GM19467 (cell line): ENCODE data around the gene ZNF618.

Experiments used
- ATAC-seq: cut with Tn5 transposase; IDR thresholded peaks from one replicate; pipeline ENCODE4 v1.9.1; 2021; ENCODE audit warnings: mild to moderate bottlenecking, moderate library complexity; ENCODE audit not compliant: unreplicated experiment

ZNF618 gene, protein sequence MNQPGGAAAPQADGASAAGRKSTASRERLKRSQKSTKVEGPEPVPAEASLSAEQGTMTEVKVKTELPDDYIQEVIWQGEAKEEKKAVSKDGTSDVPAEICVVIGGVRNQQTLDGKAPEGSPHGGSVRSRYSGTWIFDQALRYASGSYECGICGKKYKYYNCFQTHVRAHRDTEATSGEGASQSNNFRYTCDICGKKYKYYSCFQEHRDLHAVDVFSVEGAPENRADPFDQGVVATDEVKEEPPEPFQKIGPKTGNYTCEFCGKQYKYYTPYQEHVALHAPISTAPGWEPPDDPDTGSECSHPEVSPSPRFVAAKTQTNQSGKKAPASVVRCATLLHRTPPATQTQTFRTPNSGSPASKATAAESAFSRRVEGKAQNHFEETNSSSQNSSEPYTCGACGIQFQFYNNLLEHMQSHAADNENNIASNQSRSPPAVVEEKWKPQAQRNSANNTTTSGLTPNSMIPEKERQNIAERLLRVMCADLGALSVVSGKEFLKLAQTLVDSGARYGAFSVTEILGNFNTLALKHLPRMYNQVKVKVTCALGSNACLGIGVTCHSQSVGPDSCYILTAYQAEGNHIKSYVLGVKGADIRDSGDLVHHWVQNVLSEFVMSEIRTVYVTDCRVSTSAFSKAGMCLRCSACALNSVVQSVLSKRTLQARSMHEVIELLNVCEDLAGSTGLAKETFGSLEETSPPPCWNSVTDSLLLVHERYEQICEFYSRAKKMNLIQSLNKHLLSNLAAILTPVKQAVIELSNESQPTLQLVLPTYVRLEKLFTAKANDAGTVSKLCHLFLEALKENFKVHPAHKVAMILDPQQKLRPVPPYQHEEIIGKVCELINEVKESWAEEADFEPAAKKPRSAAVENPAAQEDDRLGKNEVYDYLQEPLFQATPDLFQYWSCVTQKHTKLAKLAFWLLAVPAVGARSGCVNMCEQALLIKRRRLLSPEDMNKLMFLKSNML

GRCh38 chr9:113876151-113876992 is at the start of gene ZNF618:
Gene ZNF618 (plus strand): TSS chr9:113876309. CDS start chr9:113876381, 72 bp downstream.
- ATAC-seq: no peak

DNA sequence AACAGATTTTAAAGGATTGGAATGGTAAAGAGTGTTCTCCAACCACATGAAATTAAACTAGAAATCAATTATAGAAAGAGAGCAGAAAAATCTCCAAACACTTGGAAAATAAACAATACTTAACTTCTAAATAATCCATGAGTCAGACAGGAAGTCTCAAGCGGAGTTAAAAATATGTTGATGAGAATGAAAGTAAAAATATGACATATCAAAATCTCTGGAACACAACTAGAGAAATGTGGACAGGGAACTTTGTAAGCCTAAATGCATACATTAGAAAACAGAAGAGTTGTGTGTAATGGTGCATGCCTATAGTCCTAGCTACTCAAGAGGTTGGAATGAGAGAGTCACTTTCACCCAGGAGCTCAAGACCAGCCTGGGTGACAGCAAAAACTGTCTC is 47.9 kb upstream of the ZNF618 start:
- ATAC-seq: no peak

- ATAC-seq: no peak
Measured at GRCh38 chr9:113837334-113837733, 38.8 kb upstream of the ZNF618 start.

DNA sequence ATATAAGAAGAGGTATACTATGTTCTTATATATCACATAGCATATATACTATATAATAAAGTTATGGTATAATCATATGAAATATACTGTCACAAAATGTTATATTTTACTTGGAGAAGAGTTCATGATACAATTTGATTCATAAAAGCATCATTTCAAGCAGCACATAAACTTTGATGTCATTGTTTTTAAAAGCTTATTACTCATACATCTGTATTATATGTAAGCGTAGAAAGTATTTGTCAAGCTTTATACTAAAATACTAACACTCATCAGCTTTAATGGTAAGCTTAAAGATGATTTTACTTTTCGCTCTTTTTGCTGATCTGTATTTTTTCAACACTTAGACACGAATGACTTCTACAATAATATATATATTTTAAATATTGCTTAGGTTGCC is 34.0 kb upstream of the ZNF618 start:
- no peak for ATAC-seq

DNA sequence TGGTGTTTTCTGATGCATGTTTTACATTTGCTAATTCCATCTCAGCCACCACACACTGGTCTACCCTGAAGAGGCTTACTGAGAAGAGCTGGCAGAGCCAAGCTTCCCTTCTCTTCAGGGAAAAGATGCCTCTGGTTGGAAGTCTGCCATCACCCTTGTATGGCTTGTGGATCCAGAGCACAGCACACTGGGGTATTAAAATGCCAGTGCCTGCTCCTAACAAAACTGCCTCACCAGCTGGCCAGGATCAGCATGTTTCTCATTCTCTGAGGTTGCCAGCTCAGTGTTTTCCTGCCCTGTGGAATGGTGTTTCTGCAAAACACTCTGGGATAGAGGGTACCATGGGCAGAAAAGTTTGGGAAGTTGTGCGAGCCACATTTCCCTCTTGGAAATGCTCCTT is 31.6 kb upstream of the ZNF618 start:
- no peak for ATAC-seq

DNA sequence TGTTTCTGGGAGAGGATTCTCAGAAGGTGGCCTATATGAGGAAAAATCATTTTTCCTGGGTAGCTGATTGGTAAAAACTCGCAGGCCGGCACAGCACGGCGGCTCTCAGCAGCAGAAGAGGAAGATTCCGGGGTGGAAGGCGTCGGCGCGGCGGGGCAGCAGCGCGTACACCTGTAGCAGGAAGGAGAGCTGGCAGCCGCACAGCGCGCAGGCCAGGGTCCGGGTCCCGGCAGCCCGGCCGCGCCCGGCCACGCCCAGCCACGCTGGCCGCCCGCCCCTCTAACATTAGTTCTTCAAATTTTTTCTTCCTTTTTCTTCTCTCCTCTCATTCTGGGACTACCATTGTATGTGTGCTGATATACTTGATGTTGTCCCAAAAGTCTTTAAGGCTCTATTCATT is 24.8 kb upstream of the ZNF618 start:
- no peak for ATAC-seq

DNA sequence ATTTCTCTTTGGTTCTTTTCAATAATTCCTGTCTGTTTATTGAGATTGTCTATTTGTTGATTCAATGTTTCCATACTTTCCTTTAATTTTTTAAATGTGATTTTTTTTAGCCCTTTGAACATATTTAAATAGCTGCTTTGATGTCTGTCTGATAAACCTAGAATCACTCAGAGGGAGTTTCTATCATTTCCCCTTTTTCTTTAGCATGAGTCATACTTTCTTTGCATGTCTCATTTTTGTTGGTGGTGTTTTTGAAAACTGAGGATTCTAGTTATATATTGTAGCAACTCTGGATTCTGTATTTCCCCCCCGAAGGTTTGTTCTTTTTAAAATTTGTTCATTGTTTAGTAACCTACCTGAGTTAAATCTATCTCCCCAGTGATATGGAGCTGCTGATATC is 24.2 kb upstream of the ZNF618 start:
- ATAC-seq: no peak

DNA sequence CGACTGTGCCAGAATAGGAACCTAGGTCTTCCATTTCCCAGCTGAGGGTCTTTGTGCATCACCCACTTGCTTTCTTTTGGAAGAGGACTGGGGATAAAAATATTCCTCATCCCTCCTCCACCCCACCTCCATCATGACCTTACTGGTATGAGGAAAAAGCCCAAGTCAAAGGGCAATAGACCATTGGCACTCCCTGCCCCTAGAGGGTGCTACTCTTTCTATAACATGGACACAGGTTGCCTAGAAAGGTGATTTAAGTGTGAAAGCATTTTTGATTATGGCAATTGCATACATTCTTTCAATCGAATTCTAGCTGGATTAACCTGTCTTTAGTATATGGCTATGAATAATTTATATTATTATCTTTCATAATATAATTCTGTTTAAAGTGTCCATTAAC is 22.8 kb upstream of the ZNF618 start:
- no peak for ATAC-seq

DNA sequence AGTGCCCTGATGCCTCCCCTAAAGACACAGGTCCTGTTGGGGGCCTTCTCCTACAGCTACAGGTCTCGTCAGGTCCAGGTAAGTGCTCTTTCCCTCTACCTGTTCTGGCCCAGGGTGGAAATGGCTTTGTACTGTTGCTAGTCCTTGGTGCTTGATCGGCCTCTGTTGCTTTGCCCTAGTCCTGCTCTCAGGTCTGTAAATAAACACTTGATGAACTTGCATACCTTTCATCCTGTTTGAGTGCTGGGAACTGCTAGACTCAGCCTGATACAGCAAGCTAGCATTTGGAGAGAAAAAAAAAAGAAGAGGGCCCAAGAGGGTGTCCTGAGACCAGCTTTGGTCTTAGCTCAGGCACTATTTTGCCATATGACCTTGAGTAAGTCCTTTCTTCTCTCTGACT is 21.8 kb upstream of the ZNF618 start:
- ATAC-seq: no peak

- ATAC-seq: no peak
Measured at GRCh38 chr9:113857875-113858274, 18.2 kb upstream of the ZNF618 start.

DNA sequence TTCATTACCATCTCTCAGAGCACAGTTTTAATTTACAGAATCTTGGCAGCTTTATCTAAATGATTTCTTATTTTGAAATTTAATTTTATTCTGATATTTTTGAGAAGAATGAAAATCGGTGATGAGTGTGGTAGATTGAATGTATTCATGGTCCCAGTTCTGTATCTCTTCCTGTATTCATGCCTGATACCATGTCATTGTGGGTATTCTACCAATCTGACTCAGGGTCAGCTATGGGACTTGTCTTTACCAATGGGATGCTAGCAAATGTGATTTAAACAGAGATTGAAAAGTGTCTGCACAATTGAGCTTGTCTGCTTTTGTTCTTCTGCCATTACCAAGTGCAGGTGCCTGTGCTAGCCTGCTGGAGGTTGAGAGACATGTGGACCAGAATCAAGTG is 17.8 kb upstream of the ZNF618 start:
- no peak for ATAC-seq

- ATAC-seq: no peak
Measured at GRCh38 chr9:113863345-113863744, 12.8 kb upstream of the ZNF618 start.

DNA sequence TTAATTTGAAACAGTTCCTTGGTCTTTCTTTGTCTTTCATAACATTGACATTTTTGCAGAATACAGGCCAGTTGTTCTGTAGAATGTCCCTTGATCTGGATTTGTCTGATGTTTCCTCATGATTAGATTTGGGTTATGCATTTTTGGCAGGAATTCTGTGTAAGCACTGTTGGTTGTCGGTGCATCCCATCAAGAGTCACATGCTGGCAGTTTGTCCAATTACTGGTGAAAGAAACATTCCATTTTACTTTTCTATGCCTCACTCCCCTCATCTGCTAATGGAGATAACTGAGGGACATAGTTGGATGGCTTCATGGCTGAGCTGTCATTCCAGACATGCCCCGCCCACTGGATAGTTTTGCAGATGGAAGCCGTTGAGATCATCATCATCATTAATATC is 7.6 kb upstream of the ZNF618 start:
- ATAC-seq: no peak

- ATAC-seq: no peak
Measured at GRCh38 chr9:113872485-113873143, 3.5 kb upstream of the ZNF618 start.

DNA sequence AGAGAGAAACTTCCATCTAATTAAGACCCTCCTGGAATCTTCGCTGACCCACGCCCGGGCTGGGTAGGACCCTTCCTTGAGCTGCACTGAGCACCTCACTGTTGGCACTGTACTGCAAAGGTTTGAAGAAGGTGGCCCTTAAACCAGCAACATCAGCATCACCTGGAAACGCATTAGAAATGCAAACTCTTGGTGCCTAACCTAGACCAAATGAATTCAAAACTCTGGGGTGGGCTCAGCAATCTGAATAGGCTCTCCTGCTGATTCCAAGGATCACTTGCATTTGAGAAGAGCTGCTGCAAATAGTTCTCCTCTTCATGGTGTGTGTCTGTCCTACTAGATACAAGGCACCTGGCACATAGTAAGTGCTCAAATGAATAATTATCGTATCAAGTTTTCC is 2.7 kb upstream of the ZNF618 start:
- ATAC-seq: no peak

- ATAC-seq: no peak
Measured at GRCh38 chr9:113873926-113874325, 2.2 kb upstream of the ZNF618 start.

DNA sequence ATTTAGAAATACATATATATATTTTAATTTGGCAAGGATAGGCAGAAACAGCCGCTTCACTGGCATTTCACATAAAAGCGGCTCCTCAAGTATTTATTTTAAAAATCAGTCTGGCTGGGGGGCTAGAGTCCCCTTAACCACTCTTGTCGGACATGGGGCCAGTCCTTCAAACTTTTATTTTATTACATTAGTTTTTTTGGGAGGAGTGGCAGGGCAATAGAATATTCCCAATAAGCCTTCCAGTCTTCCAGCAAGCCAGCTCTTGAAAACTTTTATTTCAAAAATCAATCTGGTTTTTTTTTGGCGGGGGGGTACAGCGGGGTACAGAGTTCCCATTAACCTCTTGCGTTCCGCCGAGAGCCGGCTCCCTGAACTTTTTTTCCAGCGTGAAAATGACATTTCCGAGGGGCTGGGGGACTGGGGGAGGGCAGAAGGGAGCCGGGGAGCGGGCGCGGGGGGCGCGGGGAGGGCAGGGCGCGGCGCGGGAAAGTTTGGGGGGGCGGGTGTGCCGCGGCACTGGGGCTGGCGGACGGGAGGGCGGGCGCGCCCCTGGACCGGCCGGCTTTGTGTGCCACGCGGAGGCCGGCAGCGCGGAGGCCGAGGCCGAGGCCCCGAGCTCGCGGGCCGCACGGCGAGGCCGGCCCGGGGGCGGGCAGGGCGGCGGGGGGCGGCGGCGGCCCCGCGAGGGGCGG is 504 bp upstream of the ZNF618 start:
- no peak for ATAC-seq

DNA sequence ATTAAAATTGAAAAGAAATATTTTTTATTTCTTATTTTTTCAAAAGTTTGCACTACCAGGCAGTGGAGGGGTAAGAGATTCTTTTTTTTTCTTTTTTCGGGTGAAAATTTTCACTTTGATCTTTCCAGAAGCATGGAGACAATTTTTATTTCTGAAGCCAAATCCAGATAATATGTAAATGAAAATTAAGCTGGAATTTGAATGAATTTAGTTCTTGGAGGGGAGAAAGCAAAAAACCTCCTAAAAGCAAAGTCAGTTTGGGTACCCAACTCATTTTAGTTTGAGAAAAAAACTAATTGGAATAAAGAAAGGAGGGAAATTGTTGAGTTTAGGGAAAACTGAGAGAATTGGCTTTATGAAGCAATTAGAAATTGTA is 872 bp downstream of the ZNF618 start:
- no peak for ATAC-seq

- no peak for ATAC-seq
Measured at GRCh38 chr9:113879318-113879717, 3.2 kb downstream of the ZNF618 start.

- no peak for ATAC-seq
Measured at GRCh38 chr9:113879911-113880310, 3.8 kb downstream of the ZNF618 start.
